Mucosa of stomach (tissue), 1 donor: ENCODE measurements around the gene PKDREJ.

Source experiments
- H3K27me3 ChIP-seq: one replicate; pipeline ENCODE4 v1.7.0; 2013; ENCODE audit warnings: mild to moderate bottlenecking, low read length; ENCODE audit not compliant: control insufficient read depth, insufficient read depth
- H3K36me3 ChIP-seq: one replicate; pipeline ENCODE4 v1.7.0; 2013; ENCODE audit warnings: low read length; ENCODE audit not compliant: control insufficient read depth, insufficient read depth
- H3K4me1 ChIP-seq: one replicate; pipeline ENCODE4 v1.7.0; 2013; ENCODE audit warnings: mild to moderate bottlenecking, low read length; ENCODE audit not compliant: control insufficient read depth, insufficient read depth
- H3K4me3 ChIP-seq: one replicate; pipeline ENCODE4 v1.7.0; 2013; ENCODE audit warnings: low read length
- H3K9ac ChIP-seq: one replicate; pipeline ENCODE4 v1.7.0; 2013; ENCODE audit warnings: mild to moderate bottlenecking, low read length, moderate library complexity
- H3K9me3 ChIP-seq: one replicate; pipeline ENCODE4 v1.7.0; 2013; ENCODE audit warnings: mild to moderate bottlenecking, low read length, moderate library complexity; ENCODE audit not compliant: control insufficient read depth
- donor health status: Pancreatic carcinoma.

Gene PKDREJ

DNA sequence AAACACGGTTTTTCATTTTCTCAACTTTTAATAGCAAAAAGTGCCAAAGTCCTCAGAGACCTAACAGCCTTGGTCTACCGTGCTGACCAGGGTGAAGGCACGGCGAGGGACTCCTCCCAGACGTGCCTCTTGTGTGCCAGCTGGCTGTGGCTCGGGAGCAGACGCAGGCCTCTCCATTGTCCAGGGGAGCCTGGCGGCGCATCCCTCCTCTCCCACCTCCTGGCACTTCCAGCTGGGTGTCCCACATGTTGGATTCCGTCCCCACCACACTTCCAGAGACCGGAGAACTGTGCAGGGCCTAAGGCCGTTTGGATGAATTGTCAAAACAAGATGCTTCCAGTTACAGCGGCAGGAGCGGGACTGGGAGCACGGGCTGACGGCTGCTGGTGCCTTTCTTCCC is 24.6 kb downstream of the PKDREJ start:
- no peak overlapping the region for H3K9ac ChIP-seq
- no peaks in the 10 kb centered on the region for H3K4me1 ChIP-seq
- H3K27me3 ChIP-seq, result no peaks in the 10 kb centered on the region
- H3K9me3 ChIP-seq, result no peaks in the 10 kb centered on the region
- H3K4me3 ChIP-seq, result no peak overlapping the region
- H3K36me3 ChIP-seq, result peaks cover 8% of the 10 kb centered on the region

DNA sequence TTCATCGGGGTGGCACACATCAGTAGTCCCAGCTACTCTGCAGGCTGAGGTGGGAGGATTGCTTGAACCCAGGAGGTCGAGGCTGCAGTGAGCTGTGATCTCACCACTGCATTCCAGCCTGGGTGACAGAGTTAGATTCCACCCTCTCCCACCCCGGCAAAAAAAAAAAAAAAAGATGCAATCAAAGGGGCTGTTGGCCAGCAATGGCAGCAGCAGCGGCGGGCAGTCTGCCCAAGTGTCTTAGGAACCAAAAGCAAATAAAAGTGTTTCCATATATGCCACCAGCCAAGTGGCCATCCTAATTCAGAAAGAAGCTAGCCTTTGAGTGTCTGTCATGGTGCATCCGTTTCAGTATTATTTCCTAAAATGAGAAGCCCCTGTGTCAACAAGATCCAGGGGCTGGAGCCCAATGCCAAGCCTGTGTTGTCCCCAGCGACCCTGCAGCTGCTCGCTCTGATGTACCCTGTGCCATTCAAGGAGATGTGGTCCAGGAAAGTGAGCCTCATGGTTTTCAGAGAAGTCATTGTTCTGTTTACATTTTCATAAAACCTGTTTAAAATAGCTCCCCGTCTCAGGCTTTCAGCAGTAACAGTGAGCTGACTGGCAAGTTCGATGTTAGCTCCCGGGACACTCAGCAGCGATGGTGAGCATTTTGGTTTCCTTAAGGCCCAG is 25.6 kb downstream of the PKDREJ start:
- H3K4me3 ChIP-seq, result no peak overlapping the region
- no peaks in the 10 kb centered on the region for H3K27me3 ChIP-seq
- H3K4me1 ChIP-seq, result no peaks in the 10 kb centered on the region
- H3K9me3 ChIP-seq, result no peaks in the 10 kb centered on the region
- no peak overlapping the region for H3K9ac ChIP-seq
- H3K36me3 ChIP-seq, result peaks cover 8% of the 10 kb centered on the region

DNA sequence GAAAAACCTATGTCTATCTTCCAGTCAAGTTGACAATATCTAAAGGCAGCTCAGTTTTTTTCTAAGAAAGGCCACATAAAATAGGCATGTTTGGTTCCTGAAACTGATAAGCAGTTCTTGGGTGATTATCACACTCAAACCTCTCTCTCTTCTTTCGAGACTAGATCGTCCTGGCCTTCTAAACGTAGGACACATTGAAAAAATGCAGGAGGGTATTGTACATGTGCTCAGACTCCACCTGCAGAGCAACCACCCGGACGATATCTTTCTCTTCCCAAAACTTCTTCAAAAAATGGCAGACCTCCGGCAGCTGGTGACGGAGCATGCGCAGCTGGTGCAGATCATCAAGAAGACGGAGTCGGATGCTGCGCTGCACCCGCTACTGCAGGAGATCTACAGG is 28.2 kb downstream of the PKDREJ start:
- Histone ChIP-seq H3K36me3 (peaks cover 8% of the 10 kb centered on the region), H3K27me3 (no peaks in the 10 kb centered on the region)

DNA sequence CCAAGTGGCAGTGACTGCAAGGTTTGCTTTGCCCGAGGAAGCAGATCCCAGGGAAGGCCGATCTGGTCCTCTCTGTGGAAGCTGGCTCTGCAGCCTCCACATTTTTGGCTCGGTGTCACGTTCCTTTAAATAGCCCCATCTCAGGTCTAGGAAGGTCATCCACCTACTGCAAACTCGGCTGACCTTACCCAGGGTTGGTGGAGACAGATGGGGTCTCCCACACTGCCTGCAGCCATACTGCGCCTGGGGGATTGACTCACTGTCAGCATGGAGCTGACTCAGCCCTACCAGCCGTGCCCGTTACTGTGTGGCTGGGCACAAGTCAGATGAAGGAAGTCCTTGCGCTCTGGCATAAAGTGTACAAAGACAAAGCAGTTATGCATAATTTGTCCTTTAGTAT is 29.9 kb downstream of the PKDREJ start:
- no peak overlapping the region for H3K4me3 ChIP-seq

More for the DNA sequence above, 28.2 kb downstream of the PKDREJ start:
- Histone ChIP-seq H3K4me1 (no peaks in the 10 kb centered on the region), H3K4me3 (no peak overlapping the region), H3K9ac (no peak overlapping the region), H3K9me3 (no peaks in the 10 kb centered on the region)

DNA sequence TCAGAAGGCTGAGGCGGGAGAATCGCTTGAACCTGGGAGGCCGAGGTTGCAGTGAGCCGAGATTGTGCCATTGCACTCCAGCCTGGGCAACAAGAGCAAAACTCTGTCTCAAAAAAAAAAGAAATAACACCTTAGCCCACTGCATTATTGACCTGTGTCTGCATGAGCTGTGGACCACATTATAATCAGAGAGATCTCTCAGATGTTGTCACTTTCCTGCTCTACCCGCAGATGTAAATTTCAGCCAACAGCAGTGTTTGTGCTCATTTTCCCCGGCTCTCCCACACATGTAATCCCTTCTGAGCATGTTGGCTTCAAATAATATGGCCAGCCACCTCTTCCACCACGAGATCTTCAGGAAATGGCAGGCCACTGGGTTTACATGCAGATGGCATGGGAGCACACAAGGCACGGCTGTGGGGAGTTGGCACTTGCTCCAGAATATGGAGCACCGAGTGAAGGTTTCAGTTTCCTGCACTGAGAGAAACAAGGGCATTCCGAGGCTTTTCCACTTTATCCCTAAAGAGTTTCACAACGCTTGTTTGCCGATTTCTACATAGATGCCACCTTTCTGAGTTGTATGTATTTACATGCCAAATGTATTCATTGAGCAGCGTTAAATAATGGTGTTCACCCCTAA is 32.8 kb downstream of the PKDREJ start:
- Histone ChIP-seq H3K4me1 (no peaks in the 10 kb centered on the region), H3K36me3 (peaks cover 3% of the 10 kb centered on the region), H3K4me3 (no peak overlapping the region), H3K27me3 (no peaks in the 10 kb centered on the region), H3K9ac (no peak overlapping the region), H3K9me3 (no peaks in the 10 kb centered on the region)

More for the DNA sequence above, 29.9 kb downstream of the PKDREJ start:
- Histone ChIP-seq H3K36me3 (peaks cover 7% of the 10 kb centered on the region), H3K9me3 (no peaks in the 10 kb centered on the region), H3K27me3 (no peaks in the 10 kb centered on the region), H3K9ac (no peak overlapping the region), H3K4me1 (no peaks in the 10 kb centered on the region)

DNA sequence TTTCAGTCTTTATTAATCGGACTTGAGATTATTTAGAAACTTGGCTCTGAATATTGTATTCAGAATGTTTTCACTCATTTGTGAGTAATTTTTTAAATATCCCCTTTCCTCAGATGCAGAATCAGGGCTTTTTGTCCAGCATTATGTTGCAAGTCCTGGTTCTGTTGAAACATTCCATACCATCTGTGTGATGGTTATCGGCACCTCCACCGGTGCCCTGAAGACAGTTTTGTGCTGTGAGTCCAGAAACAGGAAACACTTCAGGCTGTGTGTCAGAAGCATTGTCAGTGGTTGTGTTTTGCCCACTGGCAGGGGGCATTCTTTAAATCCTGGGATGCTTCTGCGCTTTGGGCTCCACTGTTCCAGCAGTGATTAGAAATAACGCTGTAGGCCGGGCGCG is 33.4 kb downstream of the PKDREJ start:
- Histone ChIP-seq H3K36me3 (peaks cover 4% of the 10 kb centered on the region), H3K9ac (no peak overlapping the region), H3K4me3 (no peak overlapping the region), H3K27me3 (no peaks in the 10 kb centered on the region), H3K9me3 (no peaks in the 10 kb centered on the region), H3K4me1 (no peaks in the 10 kb centered on the region)

DNA sequence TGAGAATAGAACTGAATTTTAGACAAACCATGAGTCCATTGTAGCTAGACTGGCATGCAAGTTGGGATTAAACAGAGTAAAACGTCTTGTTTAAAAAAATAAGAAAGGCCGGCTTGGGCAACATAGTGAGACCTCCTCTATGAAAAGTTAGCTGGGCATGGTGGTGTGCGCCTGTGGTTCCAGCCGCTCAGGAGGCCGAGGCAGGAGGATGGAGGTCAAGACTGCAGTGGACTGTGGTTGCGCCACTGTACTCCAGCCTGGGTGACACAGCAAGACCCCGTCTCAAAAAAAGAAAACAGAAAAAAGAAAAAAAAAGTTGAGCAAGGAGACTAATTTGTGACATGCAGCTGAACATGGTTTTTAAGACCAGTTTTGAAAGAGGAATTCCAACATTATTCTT is 36.6 kb downstream of the PKDREJ start:
- H3K36me3 ChIP-seq, result peaks cover 4% of the 10 kb centered on the region
- no peaks in the 10 kb centered on the region for H3K4me1 ChIP-seq
- no peak overlapping the region for H3K9ac ChIP-seq
- no peaks in the 10 kb centered on the region for H3K9me3 ChIP-seq
- no peak overlapping the region for H3K4me3 ChIP-seq
- no peaks in the 10 kb centered on the region for H3K27me3 ChIP-seq

DNA sequence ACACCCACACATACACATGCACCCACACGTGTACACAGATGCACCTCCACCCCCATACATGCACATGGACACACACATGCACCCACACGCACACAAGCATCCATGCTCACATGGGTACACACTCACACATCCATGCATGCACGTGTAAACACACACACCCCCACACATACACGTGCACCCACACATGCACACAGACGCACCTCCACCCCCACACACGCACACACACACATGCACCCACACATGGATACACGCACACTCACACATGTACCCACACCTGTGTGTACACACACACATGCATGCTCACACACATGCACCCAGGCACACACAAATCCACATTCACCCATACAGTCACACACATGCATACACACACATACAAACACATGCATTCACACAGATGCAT is 37.5 kb downstream of the PKDREJ start:
- no peaks in the 10 kb centered on the region for H3K4me1 ChIP-seq
- no peak overlapping the region for H3K4me3 ChIP-seq
- peaks cover 4% of the 10 kb centered on the region for H3K36me3 ChIP-seq
- no peaks in the 10 kb centered on the region for H3K9me3 ChIP-seq
- H3K27me3 ChIP-seq, result no peaks in the 10 kb centered on the region
- no peak overlapping the region for H3K9ac ChIP-seq

DNA sequence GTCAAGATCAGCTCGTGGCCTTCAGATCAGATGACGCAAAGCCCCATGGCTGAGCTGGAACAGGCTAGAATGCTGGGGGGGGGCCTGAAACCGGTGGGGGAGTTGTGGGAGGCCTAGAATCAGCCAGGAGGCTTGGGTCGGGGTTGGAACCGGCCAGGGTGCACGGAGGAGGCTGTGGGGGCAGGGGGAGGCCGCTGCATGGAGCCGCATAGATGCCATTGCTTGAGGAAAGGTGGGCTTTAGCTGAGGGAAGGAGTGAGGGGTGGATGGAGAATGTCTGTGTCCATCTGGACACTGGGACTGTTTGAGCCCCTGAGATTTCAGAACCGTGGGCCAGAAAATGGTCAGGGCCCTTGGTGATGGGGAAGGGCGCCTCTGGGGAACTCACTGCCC is 38.2 kb downstream of the PKDREJ start:
- no peaks in the 10 kb centered on the region for H3K27me3 ChIP-seq
- no peaks in the 10 kb centered on the region for H3K9me3 ChIP-seq
- H3K36me3 ChIP-seq, result peaks cover 4% of the 10 kb centered on the region
- H3K9ac ChIP-seq, result no peak overlapping the region
- no peaks in the 10 kb centered on the region for H3K4me1 ChIP-seq
- H3K4me3 ChIP-seq, result no peak overlapping the region

DNA sequence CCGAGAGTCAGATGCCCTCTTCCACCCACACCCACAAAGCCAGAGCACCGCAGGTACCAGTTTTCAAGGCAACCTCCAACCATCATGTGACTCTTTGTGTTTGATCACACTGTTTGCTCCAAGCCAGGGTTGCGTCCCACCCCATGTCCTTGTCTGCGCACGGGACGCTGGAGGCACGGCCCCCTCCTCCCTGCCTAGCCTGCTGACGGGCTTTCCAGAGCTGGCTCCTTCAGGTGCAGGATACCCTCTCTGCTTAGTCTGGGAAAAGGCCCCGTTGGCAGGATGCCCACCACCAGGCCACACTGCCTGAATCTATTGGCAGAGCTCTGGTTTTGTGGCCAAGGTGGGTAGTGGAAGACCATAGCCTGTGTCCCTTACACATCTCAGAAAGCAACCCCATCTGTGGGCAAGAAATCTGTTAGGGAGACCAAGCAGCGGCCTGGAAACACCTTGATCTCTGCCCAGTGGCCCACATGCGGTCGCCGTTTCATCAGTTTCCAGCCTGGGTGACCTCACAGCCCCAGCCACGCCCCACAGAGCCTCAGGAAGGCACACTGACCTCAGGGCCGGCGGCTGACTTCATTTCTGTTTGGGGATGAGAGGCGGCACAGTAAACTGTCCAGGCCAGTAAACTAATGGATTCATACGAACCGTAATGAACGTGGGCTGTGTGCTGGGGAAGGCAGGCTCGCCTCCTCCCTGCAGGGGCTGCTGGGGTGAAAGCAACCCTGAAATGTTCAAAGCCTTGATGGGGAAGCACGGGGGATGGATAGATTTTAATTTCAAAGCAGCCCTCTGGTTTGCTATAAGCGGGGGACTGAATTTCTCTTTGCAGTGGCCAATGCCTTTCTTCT is 38.9 kb downstream of the PKDREJ start:
- Histone ChIP-seq H3K4me3 (no peak overlapping the region), H3K4me1 (no peaks in the 10 kb centered on the region), H3K36me3 (peaks cover 11% of the 10 kb centered on the region), H3K9ac (no peak overlapping the region), H3K9me3 (no peaks in the 10 kb centered on the region), H3K27me3 (no peaks in the 10 kb centered on the region)

DNA sequence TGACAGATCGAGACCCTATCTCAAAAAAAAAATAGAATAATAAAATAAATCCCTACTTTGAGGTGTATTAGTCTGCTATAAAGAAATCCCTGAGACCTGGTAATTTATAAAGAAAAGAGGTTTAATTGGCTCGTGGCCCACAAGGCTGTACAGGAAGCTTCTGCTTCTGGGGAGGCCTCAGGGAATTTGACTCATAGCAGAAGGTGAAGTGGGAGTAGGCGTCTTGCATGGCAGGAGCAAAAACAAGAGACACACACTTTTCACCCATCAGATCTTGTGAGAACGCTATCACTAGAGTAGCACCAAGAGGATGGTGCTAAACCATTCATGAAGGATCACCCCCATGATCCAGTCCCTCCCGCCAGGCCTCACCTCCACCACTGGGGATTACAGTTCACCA is 42.2 kb downstream of the PKDREJ start:
- no peak overlapping the region for H3K4me3 ChIP-seq
- no peaks in the 10 kb centered on the region for H3K4me1 ChIP-seq
- no peaks in the 10 kb centered on the region for H3K9me3 ChIP-seq
- H3K36me3 ChIP-seq, result peaks cover 15% of the 10 kb centered on the region
- no peaks in the 10 kb centered on the region for H3K27me3 ChIP-seq
- H3K9ac ChIP-seq, result no peak overlapping the region

DNA sequence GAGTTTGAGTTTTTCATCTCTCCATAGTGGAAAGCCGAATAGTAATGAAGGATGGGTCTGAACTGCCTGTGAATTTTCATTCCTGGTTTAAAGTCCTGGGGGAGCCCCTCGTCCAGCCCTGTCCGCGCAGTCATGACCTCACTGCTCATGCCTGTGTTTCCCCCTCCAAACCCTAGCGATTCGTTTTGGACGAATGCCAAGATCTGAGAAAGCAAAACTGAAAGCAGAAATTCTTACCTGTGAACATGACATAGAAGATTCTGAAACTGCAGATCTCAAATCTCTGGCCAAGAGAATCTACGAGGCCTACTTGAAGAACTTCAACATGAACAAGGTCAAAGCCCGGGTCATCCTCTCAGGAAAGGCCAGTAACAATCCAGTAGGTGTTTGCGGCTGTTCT is 43.5 kb downstream of the PKDREJ start:
- Histone ChIP-seq H3K4me3 (no peak overlapping the region), H3K9me3 (no peaks in the 10 kb centered on the region), H3K36me3 (peaks cover 11% of the 10 kb centered on the region), H3K27me3 (no peaks in the 10 kb centered on the region), H3K4me1 (no peaks in the 10 kb centered on the region), H3K9ac (no peak overlapping the region)
